RPMI8226 (cell line): ENCODE results near the gene SFXN2.
"Not testable (repeated sequence)": the region's sequence is repeated elsewhere in the genome, so short reads cannot be mapped to it uniquely, and the experiment has no call there.

Source experiments
- DNase-seq: peaks from one replicate; pipeline ENCODE4 v3.0.0-alpha.2; 2015

The SFXN2 gene

GRCh38 chr10:102681696-102682095 is 32.7 kb upstream of the SFXN2 start:
- no peak for DNase-seq

GRCh38 chr10:102682416-102682815 is 32.0 kb upstream of the SFXN2 start:
- no peak for DNase-seq

GRCh38 chr10:102682981-102683380 is 31.5 kb upstream of the SFXN2 start:
- DNase-seq, result no peak

- DNase-seq, result no peak
These were observed 30.7 kb upstream of the SFXN2 start for GRCh38 chr10:102683736-102684135.

- no peak for DNase-seq
These were observed 23.0 kb upstream of the SFXN2 start for GRCh38 chr10:102691285-102692066.

- DNase-seq, result not testable (repeated sequence)
These were observed 19.0 kb upstream of the SFXN2 start for GRCh38 chr10:102695401-102695800.

GRCh38 chr10:102696736-102697135 is 17.7 kb upstream of the SFXN2 start:
- DNase-seq, result no peak

GRCh38 chr10:102698894-102699293 is 15.5 kb upstream of the SFXN2 start:
- no peak for DNase-seq

- no peak for DNase-seq
These were observed 13.2 kb upstream of the SFXN2 start for GRCh38 chr10:102701272-102701671.

GRCh38 chr10:102701796-102702195 is 12.6 kb upstream of the SFXN2 start:
- no peak for DNase-seq

GRCh38 chr10:102702742-102703141 is 11.7 kb upstream of the SFXN2 start:
- DNase-seq, result no peak

GRCh38 chr10:102704915-102705314 is 9.5 kb upstream of the SFXN2 start:
- DNase-seq, result no peak

- no peak for DNase-seq
These were observed 8.9 kb upstream of the SFXN2 start for GRCh38 chr10:102705531-102705930.

GRCh38 chr10:102710609-102711008 is 3.8 kb upstream of the SFXN2 start:
- DNase-seq, result no peak

- peak; percentile 13 for DNase-seq
These were observed 2.3 kb upstream of the SFXN2 start for GRCh38 chr10:102712089-102712488.

- DNase-seq, result peak; percentile 7
These were observed 1.4 kb upstream of the SFXN2 start for GRCh38 chr10:102712843-102713538.

GRCh38 chr10:102713539-102713813 is 960 bp upstream of the SFXN2 start:
- DNase-seq, result no peak

GRCh38 chr10:102713814-102714620 is 419 bp upstream of the SFXN2 start, which contains the start of gene ARL3:
ARL3 (minus strand) TSS chr10:102714397; CDS start chr10:102714275, 122 bp downstream.
- DNase-seq, result peak; percentile 97

- no peak for DNase-seq
These were observed 1.4 kb downstream of the SFXN2 start for GRCh38 chr10:102715880-102716279.

GRCh38 chr10:102716900-102717565 is 2.6 kb downstream of the SFXN2 start:
- not testable (repeated sequence) for DNase-seq

GRCh38 chr10:102718220-102718619 is 3.8 kb downstream of the SFXN2 start:
- DNase-seq, result no peak

- DNase-seq, result no peak
These were observed 5.9 kb downstream of the SFXN2 start for GRCh38 chr10:102720337-102720736.

GRCh38 chr10:102720775-102721301 is 6.4 kb downstream of the SFXN2 start:
- DNase-seq, result no peak
